GM19397 (cell line): ENCODE measurements around the gene RXRG.
"Not testable (repeated sequence)": the region's sequence is repeated elsewhere in the genome, so short reads cannot be mapped to it uniquely, and the experiment has no call there.

Source experiments
- ATAC-seq: cut with Tn5 transposase; IDR thresholded peaks from one replicate; pipeline ENCODE4 v1.9.1; 2021; ENCODE audit warnings: mild to moderate bottlenecking, moderate library complexity; ENCODE audit not compliant: unreplicated experiment

RXRG gene

DNA sequence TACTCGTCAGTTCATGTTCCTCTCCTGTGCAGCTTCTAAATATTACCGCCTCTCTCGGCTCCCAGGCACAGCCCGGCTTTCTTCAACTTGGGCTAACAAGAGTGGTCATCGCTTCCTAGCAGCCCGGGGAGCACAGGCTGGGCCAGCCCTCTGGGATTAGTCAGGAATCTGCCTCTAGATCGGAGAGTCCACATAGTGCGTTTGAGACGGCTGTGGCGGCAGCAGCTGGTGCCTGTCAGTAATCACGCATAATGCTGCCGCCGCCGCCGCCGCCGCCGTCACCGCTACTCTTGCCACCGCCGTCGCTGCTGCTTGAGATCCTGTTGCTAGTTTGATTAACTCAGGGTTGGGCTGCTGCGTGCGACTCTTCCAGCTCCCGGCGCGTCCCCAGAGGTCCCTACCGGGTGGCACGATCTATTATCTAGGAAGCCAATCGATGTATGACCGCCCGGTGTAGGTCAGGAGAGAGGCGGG, at the start of gene RXRG:
RXRG (minus strand) TSS at position 230 of the 474 bp plus-strand sequence. CDS start 233 bp downstream, outside the sequence.
- no peak for ATAC-seq

DNA sequence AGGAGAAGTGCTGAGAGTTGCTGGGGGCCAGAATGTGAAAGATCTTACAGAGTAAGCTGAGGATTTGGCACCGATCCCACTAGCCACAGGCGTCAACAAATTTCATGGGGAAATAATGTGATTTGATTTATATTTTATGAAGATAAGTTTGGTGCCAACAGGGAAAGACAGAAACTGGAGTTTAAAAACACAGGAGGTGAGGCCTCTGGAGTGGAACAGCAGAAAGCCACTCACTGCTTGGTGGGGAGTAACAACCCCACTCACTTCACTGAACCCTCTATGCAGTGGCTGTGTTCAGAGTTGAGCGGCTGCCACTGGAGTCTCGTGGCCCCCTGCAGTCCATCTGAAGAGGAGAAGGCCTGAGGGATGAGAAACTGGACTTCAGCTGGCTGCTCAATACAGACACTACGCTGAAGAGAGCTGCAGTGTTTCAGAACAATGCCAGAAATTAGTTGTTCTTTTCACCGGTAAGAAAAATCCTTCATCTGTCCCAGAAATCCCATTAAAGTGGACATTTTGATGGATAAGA, 48.0 kb upstream of the RXRG start:
- ATAC-seq = no peak

DNA sequence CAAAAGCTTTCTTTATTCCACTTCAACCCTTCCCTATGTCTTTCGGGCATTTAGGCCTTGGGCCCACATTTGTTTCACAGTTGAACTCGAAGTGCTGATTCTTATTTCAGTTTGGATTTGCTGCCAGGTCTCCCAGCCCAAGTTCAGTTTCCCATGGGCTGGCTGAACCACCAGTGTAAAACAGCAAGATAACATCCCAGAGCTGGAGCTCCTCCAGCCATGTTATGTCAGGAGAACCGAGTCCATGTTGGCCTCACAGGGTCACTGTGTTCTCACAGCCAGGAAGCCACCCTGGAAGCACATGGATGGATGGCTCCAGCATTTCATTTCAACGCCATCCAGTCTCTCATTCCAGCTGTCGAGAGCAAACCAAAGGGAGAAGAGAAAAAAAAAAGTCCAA, 45.2 kb upstream of the RXRG start:
- no peak for ATAC-seq

DNA sequence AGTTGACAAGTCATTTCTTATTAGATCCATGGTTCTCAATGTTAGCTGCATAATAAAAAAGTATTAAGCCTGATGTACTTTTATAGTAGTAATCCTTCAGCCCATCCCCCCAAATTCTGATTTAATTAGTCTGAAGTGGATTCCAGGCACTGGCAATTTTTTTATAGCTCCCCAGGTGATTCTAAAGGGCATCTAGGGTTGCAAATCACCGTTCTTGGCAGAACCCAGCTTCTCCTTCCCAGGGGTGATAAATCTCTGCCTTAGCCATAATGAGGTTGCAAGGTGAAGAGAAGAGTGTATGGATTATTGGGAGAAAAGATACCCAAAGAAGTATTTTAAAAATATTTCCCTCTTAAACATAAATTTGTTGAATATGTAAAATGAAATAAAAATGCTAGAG, 43.0 kb upstream of the RXRG start:
- ATAC-seq = no peak

DNA sequence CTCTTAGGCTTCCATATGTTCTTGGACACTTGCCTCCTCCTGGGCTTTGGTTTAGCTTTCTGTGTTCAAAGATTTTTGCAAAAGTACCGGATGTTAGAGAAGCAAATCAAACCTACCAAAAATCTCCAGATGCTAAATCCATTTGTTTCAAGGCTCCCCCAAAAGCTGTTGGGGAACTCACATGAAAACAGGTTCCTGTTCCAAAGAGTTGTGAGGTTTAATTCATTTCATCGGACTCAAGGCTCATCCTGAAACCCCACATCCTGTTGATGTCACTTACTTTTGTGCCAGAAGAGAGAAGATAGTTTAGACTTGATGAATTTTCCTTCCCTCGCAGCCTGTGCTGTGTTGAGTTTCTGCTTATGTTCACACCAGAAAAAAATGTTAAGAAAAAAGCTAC, 41.7 kb upstream of the RXRG start:
- ATAC-seq = no peak

DNA sequence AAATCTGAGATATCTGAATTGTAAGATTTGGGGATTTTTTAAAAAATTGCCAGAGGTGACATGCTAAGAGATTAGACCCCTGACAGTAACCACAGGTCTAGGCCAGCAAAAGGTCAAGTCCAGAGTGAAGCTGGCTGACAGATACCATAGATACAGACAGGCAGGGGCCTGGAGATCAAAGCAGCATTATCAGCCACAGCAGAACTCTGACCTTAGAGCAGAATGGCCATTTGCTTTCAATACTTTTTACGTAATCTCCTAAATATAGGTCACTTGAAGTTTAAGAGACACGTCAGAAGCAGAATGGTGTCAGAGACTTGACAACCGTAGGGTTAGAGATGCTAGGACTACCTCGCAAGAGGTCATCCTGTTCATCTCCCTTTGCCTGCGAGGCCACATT, 40.8 kb upstream of the RXRG start:
- no peak for ATAC-seq

DNA sequence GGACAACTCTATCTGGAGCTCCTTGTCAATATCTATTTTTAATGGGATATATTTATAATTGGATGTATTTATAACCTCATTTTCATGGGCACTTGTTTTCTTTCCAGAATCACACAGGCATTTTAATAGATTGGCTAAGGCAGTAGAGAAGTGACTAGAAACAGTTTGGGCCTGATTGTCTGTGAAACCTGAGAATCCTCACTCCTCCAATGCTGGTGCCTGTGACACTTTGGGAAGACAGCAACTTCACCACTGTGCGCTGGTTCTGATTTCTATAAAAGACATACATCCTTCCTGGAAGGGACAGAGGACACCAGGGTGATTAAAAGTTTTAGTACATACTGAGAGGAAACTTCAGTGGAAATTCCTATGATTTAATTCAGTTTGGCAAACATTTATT, 39.6 kb upstream of the RXRG start:
- no peak for ATAC-seq

DNA sequence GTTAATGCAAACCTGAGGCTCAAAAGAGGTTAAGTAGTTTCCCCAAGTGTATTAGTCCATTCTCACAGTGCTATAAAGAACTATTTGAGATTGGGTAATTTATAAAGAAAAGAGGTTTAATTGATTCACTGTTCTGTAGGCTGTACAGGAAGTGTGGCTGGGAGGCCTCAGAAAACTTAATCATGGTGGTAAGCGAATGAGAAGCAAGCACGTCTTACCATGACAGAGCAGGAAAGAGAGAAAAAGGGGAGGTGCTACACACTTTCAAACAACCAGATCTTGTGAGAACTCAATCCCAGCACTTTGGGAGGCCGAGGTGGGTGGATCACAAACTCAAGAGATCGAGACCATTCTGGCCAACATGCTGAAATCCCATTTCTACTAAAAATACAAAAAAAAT, 38.5 kb upstream of the RXRG start:
- no peak for ATAC-seq

DNA sequence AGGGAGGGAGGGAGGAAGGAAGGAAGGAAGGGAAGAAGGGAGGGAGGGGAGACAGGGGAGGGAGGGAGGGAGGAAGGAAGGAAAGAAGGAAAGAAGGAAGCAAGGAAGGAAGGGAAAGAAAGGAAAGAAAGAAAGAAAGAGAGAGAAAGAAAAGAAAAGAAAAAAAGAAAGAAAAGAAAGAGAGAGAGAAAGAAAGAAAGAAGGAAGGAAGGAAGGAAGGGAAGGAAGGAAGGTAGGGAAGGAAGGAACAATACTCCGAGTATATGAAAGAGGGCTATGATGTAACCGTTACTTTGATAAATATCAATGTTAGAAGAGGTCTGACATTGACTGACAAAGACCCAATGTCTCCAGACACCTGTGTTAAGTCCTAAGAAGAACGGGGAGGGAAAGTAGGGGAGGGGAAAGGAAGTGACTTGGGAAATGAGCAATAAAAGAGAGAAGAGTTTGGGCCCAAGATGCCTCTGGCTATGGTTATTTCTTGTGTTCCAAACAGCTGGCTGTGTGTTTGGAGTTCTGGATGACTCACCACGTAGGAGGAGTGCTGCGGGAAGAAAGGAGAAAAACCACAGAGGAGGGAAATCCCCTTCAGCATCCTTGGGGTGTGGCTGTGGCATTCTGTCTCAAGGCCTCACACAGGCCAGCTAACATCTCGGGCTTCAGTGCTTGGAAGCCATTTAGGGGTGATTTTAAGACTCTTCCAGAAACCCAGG, 37.0 kb upstream of the RXRG start:
- no peak for ATAC-seq

DNA sequence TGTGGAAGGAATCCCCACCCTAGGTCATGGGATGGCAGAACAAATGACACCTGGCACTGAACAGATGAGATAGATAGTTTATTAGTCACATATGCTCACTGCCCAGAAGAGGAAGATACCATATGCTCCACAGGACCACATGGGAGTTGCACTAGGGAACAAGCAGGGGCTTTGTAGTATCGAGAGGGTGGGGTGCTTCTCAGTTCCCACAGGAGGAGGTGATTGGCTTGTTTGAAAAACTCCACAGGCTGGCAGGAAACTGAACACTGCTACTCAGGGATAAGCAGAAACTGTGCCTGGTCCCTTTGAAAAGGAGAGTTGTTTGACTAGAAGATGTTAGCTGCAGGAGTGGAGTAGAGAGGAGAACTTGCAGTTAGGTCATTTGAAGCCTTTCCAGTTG, 31.9 kb upstream of the RXRG start:
- ATAC-seq = no peak

DNA sequence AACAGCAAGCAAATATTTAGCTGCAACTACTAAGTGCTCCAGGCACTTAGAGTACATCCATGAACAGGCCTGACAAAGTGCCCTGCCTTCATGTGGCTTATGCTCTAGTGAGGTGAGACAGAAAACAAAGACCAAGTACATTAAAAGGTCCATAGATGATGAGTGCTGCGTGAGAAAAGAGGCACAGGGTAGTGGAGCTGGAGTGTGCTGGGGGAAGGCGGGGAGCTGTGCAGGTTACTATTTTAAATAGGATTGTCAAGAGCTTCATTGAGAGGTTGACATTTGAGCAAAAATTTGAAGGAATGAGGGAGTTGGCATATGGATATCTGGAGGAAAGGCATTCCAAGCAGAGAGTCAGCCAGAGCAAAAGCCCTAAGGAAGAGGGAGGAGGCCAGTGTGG, 29.3 kb upstream of the RXRG start:
- ATAC-seq = no peak

DNA sequence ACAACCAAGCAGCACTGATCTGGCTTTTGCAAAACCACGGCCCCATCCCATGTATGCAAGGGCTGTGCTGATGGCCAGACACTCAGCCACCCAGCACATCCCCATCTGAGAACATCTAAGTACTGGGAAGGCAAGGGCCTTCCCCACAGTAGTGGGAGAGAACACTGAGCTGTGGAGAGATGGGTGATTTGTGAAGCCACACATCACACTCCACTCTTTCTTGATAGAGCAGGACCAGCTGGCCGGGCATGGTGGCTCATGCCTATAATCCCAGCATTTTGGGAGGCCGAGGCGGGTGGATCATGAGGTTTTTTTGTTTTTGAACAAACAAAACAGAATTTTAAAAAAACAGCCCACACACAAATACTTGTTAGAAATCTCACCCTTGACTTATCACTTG, 28.2 kb upstream of the RXRG start:
- ATAC-seq = no peak

DNA sequence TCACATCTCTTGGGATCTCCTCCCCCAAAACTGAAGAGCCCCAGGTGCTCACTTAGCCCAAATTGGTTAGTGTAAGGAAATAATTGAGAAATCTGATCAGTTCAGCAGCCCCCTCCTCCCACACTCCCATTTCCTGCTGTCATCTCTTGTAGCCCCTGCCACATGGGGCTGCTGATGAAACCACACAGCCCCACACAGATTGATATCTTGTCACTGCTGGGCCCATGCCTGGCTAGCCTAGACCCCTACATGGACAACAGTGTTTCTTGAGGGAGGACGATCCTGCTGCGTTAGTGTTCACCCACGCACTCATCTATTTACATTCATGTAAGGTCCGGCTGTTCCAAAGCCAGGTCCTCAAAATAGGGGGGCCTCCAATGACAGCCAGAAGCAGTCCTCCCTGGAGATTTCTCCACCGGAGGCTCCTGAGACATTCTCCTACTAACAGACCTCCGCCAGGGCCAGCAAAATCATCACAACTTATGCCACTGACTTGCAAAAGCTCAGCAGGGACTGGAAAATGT, 23.9 kb upstream of the RXRG start:
- ATAC-seq = no peak

DNA sequence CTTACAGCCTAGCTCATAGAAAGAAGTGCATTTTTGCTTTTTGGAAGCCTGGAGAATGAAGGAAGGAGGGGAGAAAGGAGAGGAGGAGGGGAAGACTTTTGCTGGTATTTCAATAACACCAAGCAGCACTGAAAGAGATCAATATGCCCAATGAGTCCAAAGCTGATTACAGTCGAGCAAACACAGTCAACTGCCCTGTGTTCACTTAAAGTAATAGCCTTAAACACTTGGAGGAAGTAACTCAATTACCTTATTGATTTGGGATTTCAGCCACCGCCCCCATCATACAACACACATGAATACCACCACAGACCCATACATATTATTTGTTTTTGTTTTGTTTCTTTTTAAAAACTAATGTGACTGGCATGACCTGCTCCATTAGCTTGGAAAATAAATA, 23.3 kb upstream of the RXRG start:
- ATAC-seq = no peak

DNA sequence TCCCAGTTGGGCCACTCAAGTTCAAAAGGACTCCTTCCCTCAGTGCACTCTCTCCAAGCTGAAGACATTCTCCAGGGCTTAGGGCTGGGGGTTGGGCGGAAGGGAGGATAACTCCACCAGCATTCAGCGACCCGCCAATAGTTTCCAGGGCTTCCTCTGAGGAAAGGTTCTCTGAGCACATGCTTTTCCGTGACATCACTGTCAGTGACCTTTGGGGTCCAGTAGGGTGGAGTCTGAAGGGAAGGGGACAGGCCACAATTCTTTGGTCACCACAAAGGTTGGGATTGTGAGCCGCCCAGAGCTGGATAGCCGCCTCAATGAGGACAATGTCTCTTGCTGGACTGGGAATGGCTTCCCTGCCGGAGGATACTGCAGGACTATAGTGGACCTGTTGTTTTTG, 22.8 kb upstream of the RXRG start:
- no peak for ATAC-seq

DNA sequence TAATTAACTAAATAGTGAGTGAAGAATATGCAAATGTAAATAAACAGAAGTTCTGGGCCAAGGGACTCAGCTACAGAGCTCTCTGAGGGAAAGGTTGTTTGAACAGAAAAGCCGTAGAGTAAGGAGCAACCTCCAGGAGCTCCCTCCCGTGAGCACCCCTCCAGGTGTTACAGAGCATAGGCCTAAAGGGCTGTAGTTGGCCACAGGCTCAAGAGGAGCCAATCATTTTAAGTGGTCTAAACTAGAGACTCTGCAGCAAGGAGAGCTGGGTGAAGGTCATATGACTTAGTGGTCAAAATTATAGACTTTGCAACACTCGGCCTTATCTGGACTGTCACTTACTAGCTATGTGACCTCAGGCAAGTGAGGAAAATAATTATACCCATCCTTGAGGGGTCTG, 19.1 kb upstream of the RXRG start:
- no peak for ATAC-seq

DNA sequence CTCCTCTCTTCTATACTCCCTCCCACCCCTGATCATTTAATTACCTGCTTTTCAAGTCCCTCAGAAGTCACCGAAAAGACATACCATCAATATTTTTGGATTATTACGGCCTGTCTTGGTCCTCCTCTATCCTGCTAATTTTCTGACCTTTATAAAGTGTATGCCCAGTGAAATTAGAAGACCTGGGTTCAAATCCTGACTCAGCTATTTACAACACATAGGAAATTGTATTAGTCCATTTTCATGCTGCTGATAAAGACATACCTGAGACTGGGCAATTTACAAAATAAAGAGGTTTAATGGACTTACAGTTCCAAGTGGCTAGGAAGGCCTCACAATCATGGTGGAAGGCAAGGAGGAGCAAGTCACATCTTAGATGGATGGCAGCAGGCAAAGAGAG, 14.8 kb upstream of the RXRG start:
- ATAC-seq = not testable (repeated sequence)

DNA sequence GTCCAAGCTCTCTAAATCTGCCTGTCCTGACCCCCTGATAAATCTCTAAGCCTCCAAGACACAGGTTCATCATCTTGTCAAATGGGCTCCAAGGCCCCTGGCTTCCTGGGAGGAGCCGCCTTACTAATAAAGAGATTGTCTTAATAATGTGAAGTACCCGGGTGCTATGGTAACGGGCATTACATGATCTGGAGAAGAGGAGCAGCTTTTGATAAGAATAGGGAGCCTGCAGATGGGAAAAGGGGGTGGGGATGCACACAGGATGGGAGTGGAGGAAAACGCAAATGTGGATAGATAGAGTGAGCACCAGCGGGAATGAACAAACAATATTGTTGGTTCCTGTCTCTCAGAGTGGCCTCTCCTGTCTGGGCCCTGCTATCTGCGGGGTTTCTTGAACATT, 11.9 kb upstream of the RXRG start:
- no peak for ATAC-seq

DNA sequence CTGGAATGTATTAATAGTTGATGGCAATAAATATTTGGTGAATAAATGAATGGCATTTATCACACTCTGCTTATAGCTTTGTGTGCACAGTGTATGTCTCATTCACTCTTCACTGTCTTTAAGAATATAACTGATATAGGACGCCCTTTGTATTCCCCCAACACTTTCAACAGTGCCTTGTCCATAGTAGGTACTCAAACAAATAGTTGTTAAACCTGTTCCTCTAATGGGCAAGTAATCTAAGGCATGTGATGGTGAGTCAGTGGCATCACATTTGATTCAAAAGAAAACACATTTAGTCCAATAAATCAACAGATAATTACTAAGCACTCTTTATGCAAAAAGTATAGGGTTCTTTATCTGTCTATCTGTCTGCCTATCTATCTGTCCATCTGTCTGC, 11.2 kb upstream of the RXRG start:
- no peak for ATAC-seq

DNA sequence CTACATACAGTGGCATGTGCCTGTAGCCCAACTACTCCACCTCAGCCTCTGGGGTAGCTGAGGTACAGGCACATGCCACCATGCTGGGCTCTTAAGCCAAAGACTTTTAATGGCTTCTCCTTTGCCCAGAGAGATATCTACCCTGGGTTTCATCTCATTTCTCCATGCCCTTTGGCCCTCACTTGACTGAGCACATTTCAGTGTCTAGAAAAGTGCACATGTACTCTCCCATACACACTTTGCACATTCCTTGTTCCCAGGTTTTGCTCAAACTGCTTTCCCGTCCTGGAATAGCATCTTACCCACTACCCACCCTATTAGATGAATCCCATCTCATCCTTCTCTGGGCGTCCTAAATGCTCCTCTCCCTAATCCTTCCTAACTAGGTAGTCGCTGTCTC, 10.2 kb upstream of the RXRG start:
- no peak for ATAC-seq

DNA sequence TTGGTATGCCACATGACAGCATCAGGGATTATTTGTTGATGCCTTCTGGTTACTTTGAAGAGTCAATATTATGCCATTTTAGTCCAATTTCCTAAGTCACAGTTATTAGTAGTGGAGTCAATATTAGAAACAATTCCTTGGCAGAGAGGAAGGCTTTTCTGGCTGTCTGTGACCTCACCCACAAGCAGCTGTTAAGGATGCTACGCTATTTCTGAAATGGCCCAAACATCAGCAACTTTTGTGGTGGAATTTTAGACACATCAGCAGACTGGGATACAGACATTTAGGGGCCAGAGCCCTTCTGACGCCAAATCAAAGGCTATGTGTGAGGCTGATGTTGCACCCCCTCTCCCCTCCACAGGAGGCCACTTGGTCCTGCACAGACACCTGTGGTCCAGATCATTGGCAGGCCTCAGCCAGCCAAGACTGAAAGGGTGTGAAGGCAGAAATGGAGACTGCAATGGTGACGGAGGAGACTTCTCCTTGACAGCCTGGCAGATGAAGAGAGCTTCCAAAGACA, 9.2 kb upstream of the RXRG start:
- no peak for ATAC-seq

DNA sequence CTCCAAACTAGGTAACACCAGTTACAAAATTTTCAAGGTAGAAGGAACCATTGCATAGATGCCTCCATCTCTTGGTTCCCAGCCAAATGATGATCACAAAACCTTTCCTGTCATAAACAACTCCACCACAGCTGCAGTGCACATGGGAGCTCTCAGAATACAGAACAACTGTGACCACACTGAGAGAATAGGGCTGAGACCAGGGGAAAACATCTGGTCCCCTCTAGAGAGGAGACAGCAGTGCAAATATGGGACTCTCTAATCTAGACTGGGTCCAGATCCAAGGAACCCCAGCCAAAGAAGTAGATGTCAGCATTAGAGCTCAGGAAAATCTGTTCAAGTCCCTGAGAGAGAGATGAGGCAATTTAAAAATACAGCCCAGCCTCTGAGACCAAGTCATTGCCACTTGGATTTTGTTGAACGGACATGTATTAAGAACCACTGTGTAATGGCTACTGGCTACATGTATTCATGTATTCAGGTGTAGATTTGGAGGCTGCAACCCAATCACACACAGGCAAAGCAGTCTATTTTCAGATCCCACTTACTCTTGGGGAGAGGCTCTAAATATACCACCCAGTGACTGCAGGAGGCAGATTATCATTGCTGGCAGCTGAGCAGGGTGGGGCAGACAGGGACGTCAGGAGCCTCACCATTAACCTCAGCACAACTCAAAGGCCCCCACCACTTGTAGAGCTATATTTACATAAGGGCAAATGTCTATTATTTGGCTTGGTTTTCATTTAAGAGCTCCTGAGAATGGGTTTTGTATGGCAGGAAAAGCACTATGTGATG, 7.6 kb upstream of the RXRG start:
- no peak for ATAC-seq
